Hepatocyte (in vitro differentiated cells): ENCODE results near the gene EPHB4.

Experiments used
- EZH2 ChIP-seq: fragments of 200-600 bp; sonication (generic); IDR thresholded peaks from 2 replicates; pipeline ENCODE4 v1.6.1; 2016; ENCODE audit warnings: antibody characterized with exemption, mild to moderate bottlenecking, borderline replicate concordance
- TF ChIP-seq, protein P1 (sequence below): fragments of 200-600 bp; sonication (generic); IDR thresholded peaks from 2 replicates; pipeline ENCODE4 v1.5.1; 2016; ENCODE audit warnings: antibody characterized with exemption, mild to moderate bottlenecking; ENCODE audit not compliant: poor library complexity

DNA sequence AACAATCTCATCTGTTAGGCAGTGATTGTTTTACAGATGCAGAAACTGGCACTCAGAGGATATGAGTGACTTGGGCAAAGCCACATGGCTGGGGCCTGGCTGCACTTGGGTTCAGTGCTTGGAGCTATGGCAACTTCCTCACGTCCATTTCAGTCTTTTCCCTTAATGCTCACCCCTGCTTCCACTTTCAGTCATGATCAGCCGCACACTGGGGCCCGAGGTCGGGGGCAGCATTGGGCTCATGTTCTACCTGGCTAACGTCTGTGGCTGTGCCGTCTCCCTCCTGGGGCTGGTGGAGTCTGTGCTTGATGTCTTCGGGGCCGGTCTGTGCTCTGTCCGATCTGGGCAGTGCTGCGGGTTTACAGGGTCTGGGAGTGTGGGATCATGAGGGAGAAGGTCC is 28.2 kb upstream of the EPHB4 start:
- TF ChIP-seq, protein P1, sequence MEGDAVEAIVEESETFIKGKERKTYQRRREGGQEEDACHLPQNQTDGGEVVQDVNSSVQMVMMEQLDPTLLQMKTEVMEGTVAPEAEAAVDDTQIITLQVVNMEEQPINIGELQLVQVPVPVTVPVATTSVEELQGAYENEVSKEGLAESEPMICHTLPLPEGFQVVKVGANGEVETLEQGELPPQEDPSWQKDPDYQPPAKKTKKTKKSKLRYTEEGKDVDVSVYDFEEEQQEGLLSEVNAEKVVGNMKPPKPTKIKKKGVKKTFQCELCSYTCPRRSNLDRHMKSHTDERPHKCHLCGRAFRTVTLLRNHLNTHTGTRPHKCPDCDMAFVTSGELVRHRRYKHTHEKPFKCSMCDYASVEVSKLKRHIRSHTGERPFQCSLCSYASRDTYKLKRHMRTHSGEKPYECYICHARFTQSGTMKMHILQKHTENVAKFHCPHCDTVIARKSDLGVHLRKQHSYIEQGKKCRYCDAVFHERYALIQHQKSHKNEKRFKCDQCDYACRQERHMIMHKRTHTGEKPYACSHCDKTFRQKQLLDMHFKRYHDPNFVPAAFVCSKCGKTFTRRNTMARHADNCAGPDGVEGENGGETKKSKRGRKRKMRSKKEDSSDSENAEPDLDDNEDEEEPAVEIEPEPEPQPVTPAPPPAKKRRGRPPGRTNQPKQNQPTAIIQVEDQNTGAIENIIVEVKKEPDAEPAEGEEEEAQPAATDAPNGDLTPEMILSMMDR, result no peak
- TF ChIP-seq EZH2, result no peak
